HEK293T (cell line): ENCODE measurements around the gene GOLT1A.

ENCODE experiments used
- ARNT ChIP-seq: fragments of 450-650 bp; IDR thresholded peaks from 2 replicates; pipeline ENCODE4 v1.6.1; 2017; ENCODE audit warnings: mild to moderate bottlenecking
- BHLHE40 ChIP-seq: fragments of 450-650 bp; IDR thresholded peaks from 2 replicates; pipeline ENCODE4 v1.6.1; 2016; ENCODE audit warnings: mild to moderate bottlenecking, moderate library complexity, borderline replicate concordance
- CTBP1 ChIP-seq: fragments of 450-650 bp; IDR thresholded peaks from 2 replicates; pipeline ENCODE4 v1.6.1; 2016; ENCODE audit warnings: borderline replicate concordance
- FOXA1 ChIP-seq: fragments of 450-650 bp; IDR thresholded peaks from 2 replicates; pipeline ENCODE4 v1.6.1; 2016; ENCODE audit warnings: mild to moderate bottlenecking
- SP1 ChIP-seq: fragments of 450-650 bp; IDR thresholded peaks from 2 replicates; pipeline ENCODE4 v1.6.1; 2017
- SUZ12 ChIP-seq: fragments of 450-650 bp; IDR thresholded peaks from 2 replicates; pipeline ENCODE4 v1.6.1; 2016; ENCODE audit warnings: mild to moderate bottlenecking
- TARDBP ChIP-seq: fragments of 450-650 bp; IDR thresholded peaks from 2 replicates; pipeline ENCODE4 v1.6.1; 2016
- ZNF384 ChIP-seq: fragments of 450-650 bp; IDR thresholded peaks from 2 replicates; pipeline ENCODE4 v1.6.1; 2016

DNA sequence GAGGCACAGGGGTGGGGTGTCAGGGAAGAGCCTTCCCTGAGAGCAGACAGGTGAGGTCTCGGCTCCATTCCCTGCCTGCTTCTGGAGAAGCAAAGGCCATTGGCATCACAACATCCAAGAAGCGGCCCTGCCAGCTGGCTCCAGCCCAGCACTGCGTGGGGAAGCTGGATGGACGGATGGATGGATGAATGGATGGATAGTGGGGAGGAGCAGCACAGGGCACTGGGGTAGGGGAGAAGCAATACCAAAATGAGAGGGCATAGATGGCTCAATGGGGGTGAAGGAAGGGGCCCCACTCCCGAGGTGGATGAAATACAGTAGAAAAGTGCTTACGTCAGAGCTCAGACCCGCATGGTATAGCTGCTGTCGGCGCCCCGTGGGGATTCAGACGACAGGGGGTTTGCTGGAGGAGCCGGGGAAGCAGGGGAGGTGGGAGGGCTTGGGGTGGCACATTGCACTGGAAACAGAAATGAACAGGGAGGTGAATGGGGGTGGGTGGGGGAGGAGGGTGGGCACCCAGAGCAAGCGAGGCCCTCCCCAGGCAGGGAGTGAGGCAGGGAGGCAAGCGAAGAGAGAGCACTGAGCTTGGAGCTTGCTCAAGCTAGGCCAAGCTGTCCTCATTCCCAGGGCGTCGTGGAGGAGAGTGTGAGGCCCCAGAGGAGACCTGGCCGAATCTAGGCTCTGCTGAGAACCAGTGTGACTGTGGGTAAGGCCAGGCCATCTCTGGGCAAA, 9.5 kb upstream of the GOLT1A start:
- TF ChIP-seq FOXA1: no peak
- no peak for TF ChIP-seq TARDBP
- no peak for TF ChIP-seq CTBP1
- TF ChIP-seq SP1: no peak
- no peak for TF ChIP-seq ARNT
- no peak for TF ChIP-seq BHLHE40
- TF ChIP-seq SUZ12: no peak
- TF ChIP-seq ZNF384: no peak
